Endodermal cell (in vitro differentiated cells): ENCODE data around the gene RSPRY1. TPM values are rescaled to one million over a fixed set of nuclear protein-coding genes. Genes with fewer than 3 reads are reported as not detected.
A peak's percentile ranks its signal among the peaks of the same experiment; 100 is the strongest.

Source experiments
- DNase-seq: peaks from one replicate; pipeline ENCODE4 v3.0.0-alpha.2; 2017
- H3K27ac ChIP-seq: 2 replicates; pipeline ENCODE4 v1.5.1; 2013; ENCODE audit warnings: mild to moderate bottlenecking, low read depth, low read length, moderate library complexity
- H3K27me3 ChIP-seq: 2 replicates; pipeline ENCODE4 v1.6.1; 2013; ENCODE audit warnings: mild to moderate bottlenecking, low read length, moderate library complexity; ENCODE audit not compliant: insufficient read depth, control insufficient read depth, poor library complexity, severe bottlenecking
- H3K36me3 ChIP-seq: 2 replicates; pipeline ENCODE4 v1.7.0; 2013; ENCODE audit warnings: mild to moderate bottlenecking, low read length, moderate library complexity; ENCODE audit not compliant: control insufficient read depth, insufficient read depth
- H3K4me1 ChIP-seq: one replicate; pipeline ENCODE4 v1.7.0; 2013; ENCODE audit warnings: low read length; ENCODE audit not compliant: control insufficient read depth, insufficient read depth
- H3K4me3 ChIP-seq: 2 replicates; pipeline ENCODE4 v1.5.1; 2013; ENCODE audit warnings: mild to moderate bottlenecking, low read length, moderate library complexity
- H3K9ac ChIP-seq: 2 replicates; pipeline ENCODE4 v1.6.1; 2013; ENCODE audit warnings: mild to moderate bottlenecking, low read length, moderate library complexity; ENCODE audit not compliant: poor library complexity, severe bottlenecking; ENCODE audit errors: extremely low read depth
- H3K9me3 ChIP-seq: 2 replicates; pipeline ENCODE4 v1.6.1; 2013; ENCODE audit warnings: mild to moderate bottlenecking, low read length, moderate library complexity; ENCODE audit not compliant: control insufficient read depth
- H3K27ac Mint-ChIP-seq: 2 replicates; pipeline ENCODE4 v1.8.0; 2020; ENCODE audit warnings: mixed read lengths
- H3K27me3 Mint-ChIP-seq: 2 replicates; pipeline ENCODE4 v1.8.0; 2021; ENCODE audit warnings: mild to moderate bottlenecking, mixed read lengths; ENCODE audit not compliant: insufficient read depth
- H3K36me3 Mint-ChIP-seq: 2 replicates; pipeline ENCODE4 v1.8.0; 2020; ENCODE audit warnings: low read depth, mixed read lengths
- H3K4me1 Mint-ChIP-seq: 2 replicates; pipeline ENCODE4 v1.8.0; 2020; ENCODE audit warnings: mixed read lengths
- H3K4me3 Mint-ChIP-seq: 2 replicates; pipeline ENCODE4 v1.8.0; 2020; ENCODE audit warnings: mild to moderate bottlenecking, moderate library complexity, mixed read lengths
- H3K9me3 Mint-ChIP-seq: 2 replicates; pipeline ENCODE4 v1.8.0; 2020; ENCODE audit warnings: mild to moderate bottlenecking, mixed read lengths
- WGBS, 2 experiments: methylation state at CpG; one replicate each; pipeline versions ENCODE4 v1.1.5 to v1.1.7; 2013; ENCODE audit warnings: missing lambda C conversion rate in 2 of 2, mixed read lengths in 1 of 2; ENCODE audit not compliant: insufficient coverage in 1 of 2, insufficient read length in 1 of 2; 5-methylcytosine and 5-hydroxymethylcytosine counted together
- total RNA-seq, 2 donors: library from RNA; stranded (reverse); fragmentation: NEBNext Ultra II Directional in 1 of 2; extraction: Animal tissue kit (Norgen Biotek cat#: 25700) in 1 of 2; gene quantifications; 2 replicates in 1 of 2; 3 replicates in 1 of 2; pipeline ENCODE4 v1.2.1, GENCODE V29; 2021
- TF ChIP-seq, protein P1 (sequence below): fragments of 200-600 bp; sonication (generic); conservative IDR thresholded peaks from 2 replicates; pipeline ENCODE4 v1.5.0; 2021; ENCODE audit warnings: antibody characterized with exemption, mild to moderate bottlenecking

Gene RSPRY1
- total RNA-seq, 2 donors from 2014 or later = 40.3 to 46.5 TPM

DNA sequence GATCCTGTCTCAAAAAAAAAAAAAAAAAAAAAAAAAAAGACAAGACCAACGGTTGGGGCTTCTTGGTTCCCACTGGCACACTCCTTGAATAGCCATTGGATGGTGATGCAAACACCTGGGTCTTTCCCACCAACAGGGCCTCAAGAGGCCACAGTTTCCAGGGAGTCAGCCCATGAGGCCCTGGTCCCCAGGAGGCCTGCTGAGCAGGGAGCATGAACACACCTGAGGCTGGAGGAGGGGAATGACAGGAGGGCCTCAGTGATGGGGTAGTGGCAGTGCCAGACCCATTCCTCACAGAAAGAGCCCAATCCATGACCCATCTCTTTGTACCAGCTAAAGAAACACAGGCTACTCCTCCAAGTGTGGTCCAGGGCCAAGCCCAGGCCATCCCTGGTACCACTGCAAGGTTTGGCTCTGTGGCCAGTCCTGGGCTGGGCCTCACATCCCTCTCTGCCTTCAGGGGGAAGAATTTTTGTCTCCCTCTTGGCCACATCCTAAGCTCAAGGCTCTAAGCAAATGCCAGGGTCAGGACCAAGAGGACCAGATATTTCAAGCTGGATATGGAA lies 72.9 kb downstream of the RSPRY1 start:
- DNase-seq = no peak
- TF ChIP-seq, protein P1, sequence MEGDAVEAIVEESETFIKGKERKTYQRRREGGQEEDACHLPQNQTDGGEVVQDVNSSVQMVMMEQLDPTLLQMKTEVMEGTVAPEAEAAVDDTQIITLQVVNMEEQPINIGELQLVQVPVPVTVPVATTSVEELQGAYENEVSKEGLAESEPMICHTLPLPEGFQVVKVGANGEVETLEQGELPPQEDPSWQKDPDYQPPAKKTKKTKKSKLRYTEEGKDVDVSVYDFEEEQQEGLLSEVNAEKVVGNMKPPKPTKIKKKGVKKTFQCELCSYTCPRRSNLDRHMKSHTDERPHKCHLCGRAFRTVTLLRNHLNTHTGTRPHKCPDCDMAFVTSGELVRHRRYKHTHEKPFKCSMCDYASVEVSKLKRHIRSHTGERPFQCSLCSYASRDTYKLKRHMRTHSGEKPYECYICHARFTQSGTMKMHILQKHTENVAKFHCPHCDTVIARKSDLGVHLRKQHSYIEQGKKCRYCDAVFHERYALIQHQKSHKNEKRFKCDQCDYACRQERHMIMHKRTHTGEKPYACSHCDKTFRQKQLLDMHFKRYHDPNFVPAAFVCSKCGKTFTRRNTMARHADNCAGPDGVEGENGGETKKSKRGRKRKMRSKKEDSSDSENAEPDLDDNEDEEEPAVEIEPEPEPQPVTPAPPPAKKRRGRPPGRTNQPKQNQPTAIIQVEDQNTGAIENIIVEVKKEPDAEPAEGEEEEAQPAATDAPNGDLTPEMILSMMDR = no peak
- H3K9ac ChIP-seq = no peak overlapping the region
- Mint-ChIP-seq H3K4me1 (peaks cover 32% of the 10 kb centered on the region), H3K4me3 (no peak overlapping the region), H3K27me3 (no peaks in the 10 kb centered on the region), H3K36me3 (peaks cover 10% of the 10 kb centered on the region), H3K27ac (no peak overlapping the region), H3K9me3 (no peaks in the 10 kb centered on the region)
- H3K4me3 ChIP-seq = no peak overlapping the region
- H3K9me3 ChIP-seq = no peaks in the 10 kb centered on the region
- H3K27me3 ChIP-seq = no peaks in the 10 kb centered on the region
- peaks cover 5% of the 10 kb centered on the region for H3K36me3 ChIP-seq
- no peak overlapping the region for H3K27ac ChIP-seq
- peaks cover 21% of the 10 kb centered on the region for H3K4me1 ChIP-seq
- whole genome bisulfite sequencing, 2 experiments = 80 to 92% methylated on average over 1 of the region's 1 CpG

DNA sequence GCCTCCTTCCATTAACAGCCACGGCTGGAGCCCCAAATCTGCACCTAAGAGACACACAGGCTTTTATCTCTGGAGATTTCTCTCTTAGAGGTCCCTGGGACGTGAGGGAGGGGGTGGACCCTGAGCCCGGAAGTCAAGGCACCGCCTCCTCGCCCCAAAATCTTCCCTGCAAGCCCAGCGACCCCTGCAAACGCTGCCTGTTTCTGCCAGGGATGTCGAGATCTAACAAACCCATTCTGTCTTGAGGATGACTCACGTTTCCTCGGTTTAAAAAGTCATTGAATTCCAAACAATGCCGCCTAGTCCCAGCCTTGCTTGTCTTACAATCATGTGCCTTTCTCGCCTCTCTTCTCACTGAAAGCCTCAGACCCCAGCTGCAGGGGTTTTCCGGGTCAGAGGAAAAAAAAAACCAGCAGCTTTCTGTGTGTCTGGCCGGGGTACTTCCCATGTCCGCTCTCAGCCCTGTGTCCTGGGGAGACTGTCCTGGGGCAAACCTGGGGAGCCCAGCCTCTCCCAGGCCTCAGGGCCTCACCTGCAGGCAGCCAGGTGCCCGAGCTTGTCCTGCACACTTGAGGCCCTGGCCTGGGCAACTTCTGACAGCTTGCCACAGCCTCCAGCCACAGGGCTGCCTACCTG lies 74.3 kb downstream of the RSPRY1 start:
- Histone ChIP-seq H3K27me3 (no peaks in the 10 kb centered on the region), H3K4me1 (peaks cover 21% of the 10 kb centered on the region), H3K4me3 (no peak overlapping the region), H3K27ac (peak overlapping the region; percentile 62), H3K9ac (peak overlapping the region; percentile 12), H3K9me3 (no peaks in the 10 kb centered on the region), H3K36me3 (peaks cover 4% of the 10 kb centered on the region)
- Mint-ChIP-seq H3K4me1 (peaks cover 32% of the 10 kb centered on the region), H3K9me3 (no peaks in the 10 kb centered on the region), H3K4me3 (no peak overlapping the region), H3K27ac (peak overlapping the region; percentile 91), H3K27me3 (no peaks in the 10 kb centered on the region), H3K36me3 (peaks cover 5% of the 10 kb centered on the region)
- DNase-seq = peak; percentile 82
- TF ChIP-seq, protein P1 = no peak
- 10 to 26% methylated on average over 8 to 16 of the region's 16 CpGs for WGBS, 2 experiments

DNA sequence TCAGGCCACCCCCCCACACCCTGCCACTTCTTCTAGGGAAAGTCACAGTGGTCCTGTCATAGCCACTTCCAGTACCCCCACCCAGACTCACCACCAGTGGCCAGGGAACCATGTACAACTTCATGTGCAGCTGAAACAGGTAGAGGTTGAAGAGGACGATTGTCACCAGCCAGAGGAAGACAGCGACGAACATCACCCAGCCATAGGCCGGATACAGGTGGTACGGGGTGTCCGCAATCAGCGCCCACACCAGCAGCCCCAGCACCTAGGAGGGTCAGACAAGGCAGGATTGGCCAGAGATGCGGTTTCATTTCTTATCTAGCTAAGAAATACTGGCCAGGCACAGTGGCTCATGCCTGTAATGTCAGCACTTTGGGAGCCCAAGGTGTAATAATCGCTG lies 75.7 kb downstream of the RSPRY1 start:
- Mint-ChIP-seq H3K36me3 (peaks cover 2% of the 10 kb centered on the region), H3K4me1 (peaks cover 24% of the 10 kb centered on the region), H3K27me3 (no peaks in the 10 kb centered on the region), H3K27ac (no peak overlapping the region), H3K9me3 (no peaks in the 10 kb centered on the region), H3K4me3 (no peak overlapping the region)
- Histone ChIP-seq H3K27ac (no peak overlapping the region), H3K4me3 (no peak overlapping the region), H3K4me1 (peaks cover 15% of the 10 kb centered on the region), H3K9ac (no peak overlapping the region), H3K36me3 (no peaks in the 10 kb centered on the region), H3K27me3 (no peaks in the 10 kb centered on the region), H3K9me3 (no peaks in the 10 kb centered on the region)
- no peak for DNase-seq
- TF ChIP-seq, protein P1 = no peak
- 96 to 98% methylated on average over 8 to 9 of the region's 9 CpGs for WGBS, 2 experiments
